CD14-positive monocyte (primary cell): ENCODE results near the gene ITGB3. TPM values are rescaled to one million over a fixed set of nuclear protein-coding genes. Genes with fewer than 3 reads are reported as not detected.

Experiments
- DNase-seq, 3 donors: peaks; one replicate each; pipeline ENCODE4 v3.0.0-alpha.2; 2011 to 2022
- H2AFZ ChIP-seq: 2 replicates; pipeline ENCODE4 v1.6.0; 2012; ENCODE audit warnings: mild to moderate bottlenecking, low read depth, low read length, inconsistent platforms; ENCODE audit not compliant: insufficient read depth, poor library complexity, severe bottlenecking
- H3K27ac ChIP-seq, 2 donors: 1 replicate in 1 of 2; 2 replicates in 1 of 2; pipeline ENCODE4 v1.5.1; 2012 to 2013; ENCODE audit warnings: low read length in 2 of 2, control low read depth in 1 of 2, inconsistent platforms in 1 of 2, low read depth in 1 of 2, mild to moderate bottlenecking in 1 of 2
- H3K27me3 ChIP-seq, 2 donors: one replicate each; pipeline versions ENCODE4 v1.6.0 to v1.6.1; 2011 to 2013; ENCODE audit warnings: low read length in 2 of 2; ENCODE audit not compliant: control insufficient read depth in 2 of 2, insufficient read depth in 2 of 2
- H3K36me3 ChIP-seq, 2 donors: replicated peaks in 1 of 2; 1 replicate in 1 of 2; 2 replicates in 1 of 2; pipeline versions ENCODE4 v1.5.1 to v1.6.1; 2012 to 2013; ENCODE audit warnings: low read length in 2 of 2, control low read depth in 1 of 2, inconsistent platforms in 1 of 2, mild to moderate bottlenecking in 1 of 2; ENCODE audit not compliant: insufficient read depth in 2 of 2, control insufficient read depth in 1 of 2
- H3K4me1 ChIP-seq, 2 donors: 1 replicate in 1 of 2; 2 replicates in 1 of 2; pipeline versions ENCODE4 v1.5.1 to v1.6.1; 2012 to 2013; ENCODE audit warnings: low read length in 2 of 2, control low read depth in 1 of 2, inconsistent platforms in 1 of 2, mild to moderate bottlenecking in 1 of 2, moderate library complexity in 1 of 2; ENCODE audit not compliant: insufficient read depth in 2 of 2, control insufficient read depth in 1 of 2
- H3K4me2 ChIP-seq: replicated peaks from 2 replicates; pipeline ENCODE3; 2012; ENCODE audit warnings: low read length, moderate library complexity, mild to moderate bottlenecking; ENCODE audit not compliant: poor library complexity, severe bottlenecking; ENCODE audit errors: extremely low read depth
- H3K4me3 ChIP-seq, 3 experiments: fragments of 200-600 bp in 1 of 3; sonication (generic) in 1 of 3; replicated peaks in 1 of 3; 1 replicate in 2 of 3; 2 replicates in 1 of 3; pipeline ENCODE4 v1.5.1; 2011 to 2013; ENCODE audit warnings: low read length in 3 of 3, mild to moderate bottlenecking in 3 of 3, control low read depth in 2 of 3, low read depth in 2 of 3, inconsistent platforms in 1 of 3, moderate library complexity in 1 of 3
- H3K79me2 ChIP-seq: 2 replicates; pipeline ENCODE4 v1.6.0; 2012; ENCODE audit warnings: mild to moderate bottlenecking, control low read depth, inconsistent platforms, low read length, moderate library complexity; ENCODE audit not compliant: insufficient read depth
- H3K9ac ChIP-seq: 2 replicates; pipeline ENCODE4 v1.6.0; 2017; ENCODE audit warnings: low read length, mild to moderate bottlenecking; ENCODE audit not compliant: insufficient read depth, poor library complexity, severe bottlenecking
- H3K9me3 ChIP-seq, 2 donors: replicated peaks in 1 of 2; 1 replicate in 1 of 2; 2 replicates in 1 of 2; pipeline versions ENCODE4 v1.5.1 to v1.6.1; 2012 to 2013; ENCODE audit warnings: low read length in 2 of 2, control low read depth in 1 of 2; ENCODE audit not compliant: control insufficient read depth in 1 of 2, insufficient read depth in 1 of 2
- H4K20me1 ChIP-seq: 2 replicates; pipeline ENCODE4 v1.6.0; 2012; ENCODE audit warnings: mild to moderate bottlenecking, low read length, control low read depth, moderate library complexity; ENCODE audit not compliant: insufficient read depth
- H3K27ac Mint-ChIP-seq, 7 donors: one replicate each; pipeline ENCODE4 v1.8.0; 2020; ENCODE audit warnings: mild to moderate bottlenecking in 7 of 7, mixed read lengths in 7 of 7, moderate library complexity in 6 of 7, inconsistent platforms in 2 of 7
- H3K27me3 Mint-ChIP-seq, 3 donors: one replicate each; pipeline ENCODE4 v1.8.0; 2021 to 2022; ENCODE audit warnings: low read depth in 3 of 3, mild to moderate bottlenecking in 3 of 3, mixed read lengths in 3 of 3, moderate library complexity in 3 of 3, inconsistent platforms in 1 of 3
- H3K36me3 Mint-ChIP-seq, 2 donors: one replicate each; pipeline ENCODE4 v1.8.0; 2020; ENCODE audit warnings: mixed read lengths in 2 of 2, inconsistent platforms in 1 of 2, mild to moderate bottlenecking in 1 of 2
- H3K4me1 Mint-ChIP-seq: one replicate; pipeline ENCODE4 v1.8.0; 2020; ENCODE audit warnings: mild to moderate bottlenecking, mixed read lengths
- H3K4me3 Mint-ChIP-seq, 2 donors: one replicate each; pipeline ENCODE4 v1.8.0; 2020; ENCODE audit warnings: mild to moderate bottlenecking in 2 of 2, mixed read lengths in 2 of 2, moderate library complexity in 1 of 2
- H3K9me3 Mint-ChIP-seq, 7 donors: one replicate each; pipeline ENCODE4 v1.8.0; 2020 to 2022; ENCODE audit warnings: mixed read lengths in 7 of 7, mild to moderate bottlenecking in 6 of 7, moderate library complexity in 6 of 7, inconsistent platforms in 2 of 7
- CTCF ChIP-seq: fragments of 200-600 bp; IDR thresholded peaks from one replicate; pipeline ENCODE4 v1.8.0; 2022; ENCODE audit warnings: antibody characterized with exemption, mild to moderate bottlenecking
- WGBS: methylation state at CpG from one replicate; pipeline ENCODE4 v1.1.5; 2013; ENCODE audit warnings: missing lambda C conversion rate; ENCODE audit not compliant: insufficient coverage; 5-methylcytosine and 5-hydroxymethylcytosine counted together
- intact Hi-C, 2 donors: fragments of 100-400 bp; cut with micrococcal nuclease; formaldehyde crosslinking; loops; one replicate each; pipeline versions ENCODE4 v1.15.0 to v1.15.1; 2023
- polyA plus RNA-seq, 3 donors: library from polyadenylated mRNA; depleted of rRNA in 1 of 3; unstranded in 2 of 3; stranded (reverse) in 1 of 3; fragments of 300-500 nt in 2 of 3; fragments of >200 nt in 1 of 3; fragmentation: Illumina TruSeq in 2 of 3; gene quantifications; 1 replicate in 2 of 3; 2 replicates in 1 of 3; pipeline ENCODE4 v1.2.3, GENCODE V29; 2012 to 2021

Gene ITGB3
- polyA plus RNA-seq, 3 donors, result 0.01 to 1.6 (median 1.3) TPM

DNA sequence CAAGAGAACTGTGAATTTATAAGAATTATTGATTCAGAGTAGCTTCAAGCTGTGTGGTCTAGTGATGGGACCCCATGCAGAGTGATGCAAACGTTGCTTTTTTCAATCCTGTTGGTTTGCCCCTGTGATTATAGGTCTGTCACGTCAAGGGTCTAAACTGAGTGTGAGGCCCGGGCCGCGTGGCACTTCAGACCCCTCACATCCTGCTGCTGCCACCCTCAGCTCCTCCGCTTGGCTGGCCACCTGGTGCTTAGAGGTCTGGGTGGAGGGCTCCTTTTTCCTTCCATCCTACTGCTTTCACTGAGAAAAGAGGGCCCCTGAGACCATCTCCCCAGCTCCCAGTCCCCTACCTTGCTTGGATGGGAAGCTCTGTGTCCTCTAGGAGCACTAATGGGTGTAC, 32.5 kb upstream of the ITGB3 start:
- Mint-ChIP-seq H3K27ac (no peak overlapping the region), H3K9me3 (peaks cover 0 to 11% (median 3%) of the 10 kb centered on the region in 7 donors), H3K36me3 (no peaks in the 10 kb centered on the region), H3K27me3 (peaks cover 11 to 28% (median 18%) of the 10 kb centered on the region in 3 donors), H3K4me3 (no peak overlapping the region), H3K4me1 (peaks cover 30% of the 10 kb centered on the region)
- no peaks in the 10 kb centered on the region for H3K79me2 ChIP-seq
- H3K4me3 ChIP-seq, result no peak overlapping the region
- peaks cover 8 to 15% of the 10 kb centered on the region in 2 donors for H3K4me1 ChIP-seq
- no peak overlapping the region for H3K4me2 ChIP-seq
- H3K9ac ChIP-seq, result no peak overlapping the region
- peaks cover 4 to 10% of the 10 kb centered on the region in 2 donors for H3K27me3 ChIP-seq
- no peaks in the 10 kb centered on the region for H3K36me3 ChIP-seq
- peaks cover 0 to 4% of the 10 kb centered on the region in 2 donors for H3K9me3 ChIP-seq
- no peak for DNase-seq
- WGBS, result 33% methylated on average over 1 of the region's 6 CpGs
- H4K20me1 ChIP-seq, result no peaks in the 10 kb centered on the region
- H2AFZ ChIP-seq, result no peak overlapping the region
- intact Hi-C loops, result no loop called here
- TF ChIP-seq CTCF, result no peak
- H3K27ac ChIP-seq, result no peak overlapping the region

DNA sequence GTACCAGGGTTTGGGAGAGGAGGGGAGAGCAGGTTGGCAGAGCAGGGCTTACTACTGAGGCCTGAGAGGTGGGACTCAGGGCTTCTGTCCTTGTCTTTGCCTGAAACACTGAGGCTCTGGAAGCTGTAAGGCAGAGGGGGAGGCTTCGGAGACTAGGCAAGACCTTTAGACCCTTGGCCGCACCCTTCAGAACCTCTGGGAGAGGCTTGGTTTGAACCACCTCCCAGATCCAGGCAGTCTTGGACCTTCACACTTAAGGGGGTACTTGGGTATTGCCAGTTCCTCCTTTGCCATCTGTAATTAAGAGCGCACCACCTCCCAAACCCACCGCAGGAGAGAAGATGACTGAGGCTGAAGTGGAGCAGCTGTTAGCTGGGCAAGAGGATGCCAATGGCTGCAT, 31.6 kb upstream of the ITGB3 start:
- Mint-ChIP-seq H3K36me3 (no peaks in the 10 kb centered on the region), H3K4me3 (peak overlapping the region in 1 of 2 donors; percentile 64), H3K27me3 (peaks cover 7 to 26% (median 18%) of the 10 kb centered on the region in 3 donors), H3K4me1 (peaks cover 30% of the 10 kb centered on the region), H3K27ac (no peak overlapping the region), H3K9me3 (peaks cover 0 to 11% (median 3%) of the 10 kb centered on the region in 7 donors)
- intact Hi-C loops, result no loop called here
- H3K27me3 ChIP-seq, result peaks cover 4 to 10% of the 10 kb centered on the region in 2 donors
- 100% methylated on average over 2 of the region's 4 CpGs for WGBS
- no peak overlapping the region for H3K9ac ChIP-seq
- no peak overlapping the region for H2AFZ ChIP-seq
- no peak overlapping the region for H3K4me2 ChIP-seq
- H4K20me1 ChIP-seq, result no peaks in the 10 kb centered on the region
- H3K9me3 ChIP-seq, result peaks cover 0 to 4% of the 10 kb centered on the region in 2 donors
- no peak for DNase-seq
- H3K4me3 ChIP-seq, result no peak overlapping the region
- no peak for TF ChIP-seq CTCF
- H3K79me2 ChIP-seq, result no peaks in the 10 kb centered on the region
- H3K27ac ChIP-seq, result no peak overlapping the region
- peaks cover 8 to 16% of the 10 kb centered on the region in 2 donors for H3K4me1 ChIP-seq
- H3K36me3 ChIP-seq, result no peaks in the 10 kb centered on the region
